Spleen (tissue), 7 donors: ENCODE results near the gene ARL15.

ENCODE experiments used
- POLR2A ChIP-seq, 3 donors: fragments of 450-650 bp; IDR thresholded peaks; one replicate each; pipeline ENCODE4 v1.5.1; 2017; ENCODE audit warnings: antibody characterized with exemption in 3 of 3, mild to moderate bottlenecking in 1 of 3
- TF ChIP-seq, protein P1 (sequence below), 11 experiments: fragments of 200-600 bp in 7 of 11; fragments of 450-650 bp in 4 of 11; sonication (generic) in 4 of 11; IDR thresholded peaks in 8 of 11; conservative IDR thresholded peaks in 3 of 11; 1 replicate in 7 of 11; 2 replicates in 4 of 11; pipeline versions ENCODE4 v1.4.0 to v1.8.0; 2016 to 2021; ENCODE audit warnings: antibody characterized with exemption in 11 of 11, inconsistent platforms in 4 of 11, mild to moderate bottlenecking in 1 of 11
- donor health status: DM: no; HTN: no; CAD: no; lungs with moderate emphysema.
- donor health status: DM: no; HTN: no; CAD: no.
- donor health status: DM: no; HTN: no; CAD: no.

DNA sequence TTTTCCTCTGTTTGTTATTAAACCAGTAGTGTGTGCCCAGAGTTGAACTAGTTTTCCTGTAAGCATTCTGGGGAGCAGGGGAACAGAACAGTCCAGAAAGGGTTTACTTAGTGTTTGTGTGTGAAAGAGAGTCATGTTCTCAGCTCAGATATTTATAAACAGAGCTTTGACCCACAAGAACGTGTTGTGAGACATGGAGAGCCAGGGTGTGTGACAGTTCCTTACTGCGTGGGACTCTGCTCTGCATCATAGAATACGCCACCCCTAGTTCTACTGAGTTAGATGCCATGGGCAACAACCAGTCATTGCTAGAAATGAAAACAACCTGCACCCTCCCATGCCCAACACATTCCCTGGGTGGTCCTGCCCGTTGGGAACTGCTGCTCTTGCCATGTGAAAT lies 419.2 kb downstream of the ARL15 start:
- TF ChIP-seq, protein P1, sequence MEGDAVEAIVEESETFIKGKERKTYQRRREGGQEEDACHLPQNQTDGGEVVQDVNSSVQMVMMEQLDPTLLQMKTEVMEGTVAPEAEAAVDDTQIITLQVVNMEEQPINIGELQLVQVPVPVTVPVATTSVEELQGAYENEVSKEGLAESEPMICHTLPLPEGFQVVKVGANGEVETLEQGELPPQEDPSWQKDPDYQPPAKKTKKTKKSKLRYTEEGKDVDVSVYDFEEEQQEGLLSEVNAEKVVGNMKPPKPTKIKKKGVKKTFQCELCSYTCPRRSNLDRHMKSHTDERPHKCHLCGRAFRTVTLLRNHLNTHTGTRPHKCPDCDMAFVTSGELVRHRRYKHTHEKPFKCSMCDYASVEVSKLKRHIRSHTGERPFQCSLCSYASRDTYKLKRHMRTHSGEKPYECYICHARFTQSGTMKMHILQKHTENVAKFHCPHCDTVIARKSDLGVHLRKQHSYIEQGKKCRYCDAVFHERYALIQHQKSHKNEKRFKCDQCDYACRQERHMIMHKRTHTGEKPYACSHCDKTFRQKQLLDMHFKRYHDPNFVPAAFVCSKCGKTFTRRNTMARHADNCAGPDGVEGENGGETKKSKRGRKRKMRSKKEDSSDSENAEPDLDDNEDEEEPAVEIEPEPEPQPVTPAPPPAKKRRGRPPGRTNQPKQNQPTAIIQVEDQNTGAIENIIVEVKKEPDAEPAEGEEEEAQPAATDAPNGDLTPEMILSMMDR (IDR thresholded peaks at IDR 0.05 in 8 of 11, conservative IDR thresholded peaks at IDR 0.05 in 3 of 11), result no peak
- no peak for TF ChIP-seq POLR2A (IDR thresholded peaks at IDR 0.05)
